HG02678 (cell line): Measurements from ENCODE around the gene KNCN.

ENCODE experiments used
- ATAC-seq: cut with Tn5 transposase; IDR thresholded peaks from one replicate; pipeline ENCODE4 v1.9.1; 2021; ENCODE audit warnings: mild to moderate bottlenecking, moderate library complexity; ENCODE audit not compliant: unreplicated experiment

KNCN gene

DNA sequence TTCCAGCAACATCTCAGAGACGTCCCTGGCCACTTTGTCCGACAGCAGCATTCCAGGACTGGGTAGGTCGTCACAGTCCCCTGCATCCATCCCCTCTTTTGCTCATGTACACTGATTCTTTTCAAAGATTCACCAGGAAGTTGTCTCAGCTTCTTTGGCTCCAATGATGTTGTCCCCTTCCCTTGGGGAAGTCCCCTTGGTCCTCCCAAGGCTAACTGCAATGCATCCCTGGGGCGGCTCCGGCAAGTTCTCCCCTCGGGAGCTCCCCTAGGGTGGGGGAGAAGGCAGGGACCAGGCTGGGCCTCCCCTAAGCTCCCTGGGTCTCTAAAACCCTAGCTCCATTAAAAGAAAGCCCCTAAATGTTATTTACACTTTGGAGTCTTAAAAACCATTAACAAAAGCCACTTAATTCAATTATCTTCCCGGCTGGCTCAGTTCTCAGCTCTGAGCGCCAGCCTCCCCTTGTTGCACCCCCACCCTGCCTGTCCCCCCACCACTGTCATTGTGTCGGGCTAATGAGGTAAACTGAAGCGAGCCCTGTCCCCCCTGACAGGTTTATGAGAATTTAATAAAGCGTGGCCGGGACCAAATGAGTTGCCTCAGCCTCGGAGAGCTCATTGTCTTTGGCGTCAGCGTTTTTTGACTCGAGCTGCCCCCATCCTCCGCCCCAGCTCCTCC is 25.3 kb downstream of the KNCN start:
- ATAC-seq, result no peak

DNA sequence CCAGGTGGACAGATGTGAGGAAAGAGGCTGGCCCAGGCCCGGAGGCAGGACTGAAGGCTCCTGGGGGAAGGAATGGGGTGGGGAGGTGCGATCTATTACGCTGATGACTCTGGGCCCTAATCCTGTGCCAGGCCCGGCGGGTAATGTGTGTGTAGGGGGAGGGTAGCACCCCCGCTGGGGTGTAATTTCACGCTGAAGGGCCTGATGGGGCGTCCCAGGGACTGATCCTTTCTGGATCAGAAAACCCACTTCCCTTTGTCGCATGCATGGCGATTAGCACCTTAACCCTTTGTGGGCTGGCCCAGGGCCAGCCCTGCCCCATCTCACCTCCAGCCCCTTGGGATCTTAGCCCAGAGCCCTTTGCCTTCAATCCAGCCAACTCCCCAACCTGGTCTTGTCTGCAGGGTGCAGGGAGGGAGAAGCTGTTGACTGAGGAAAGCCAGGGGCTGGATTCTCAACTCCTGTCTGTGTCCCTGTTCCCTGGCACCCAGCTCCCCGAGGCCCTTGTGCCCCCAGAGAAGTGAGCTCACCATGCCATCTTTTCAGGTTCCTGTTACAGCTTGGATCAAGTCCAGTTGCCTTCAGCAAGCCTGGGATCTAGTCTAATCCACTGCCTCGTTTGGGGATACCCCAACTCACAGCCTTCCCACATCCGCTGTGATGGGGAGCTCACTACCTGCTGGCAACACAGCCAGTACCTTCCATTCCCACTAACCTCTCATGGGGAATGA is 26.0 kb downstream of the KNCN start:
- no peak for ATAC-seq

DNA sequence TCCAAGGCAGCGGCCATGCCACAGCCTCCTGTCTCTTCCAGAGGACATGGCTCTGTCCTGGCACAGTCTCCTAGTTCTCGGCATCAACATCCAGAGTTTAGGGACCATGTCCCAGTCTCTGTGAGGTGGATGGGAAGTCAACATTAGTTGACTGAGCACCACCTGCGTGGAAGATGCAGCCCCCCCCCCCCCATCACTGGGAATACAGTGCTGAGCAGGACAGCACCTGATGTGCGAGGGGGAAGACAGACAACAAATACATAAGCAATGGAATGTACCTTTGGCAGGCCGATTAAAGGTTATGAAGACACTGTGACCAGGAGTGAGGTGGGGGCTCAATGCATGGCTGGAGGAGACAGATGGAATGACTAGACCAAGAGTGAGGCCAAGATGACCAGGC is 26.6 kb downstream of the KNCN start:
- no peak for ATAC-seq

DNA sequence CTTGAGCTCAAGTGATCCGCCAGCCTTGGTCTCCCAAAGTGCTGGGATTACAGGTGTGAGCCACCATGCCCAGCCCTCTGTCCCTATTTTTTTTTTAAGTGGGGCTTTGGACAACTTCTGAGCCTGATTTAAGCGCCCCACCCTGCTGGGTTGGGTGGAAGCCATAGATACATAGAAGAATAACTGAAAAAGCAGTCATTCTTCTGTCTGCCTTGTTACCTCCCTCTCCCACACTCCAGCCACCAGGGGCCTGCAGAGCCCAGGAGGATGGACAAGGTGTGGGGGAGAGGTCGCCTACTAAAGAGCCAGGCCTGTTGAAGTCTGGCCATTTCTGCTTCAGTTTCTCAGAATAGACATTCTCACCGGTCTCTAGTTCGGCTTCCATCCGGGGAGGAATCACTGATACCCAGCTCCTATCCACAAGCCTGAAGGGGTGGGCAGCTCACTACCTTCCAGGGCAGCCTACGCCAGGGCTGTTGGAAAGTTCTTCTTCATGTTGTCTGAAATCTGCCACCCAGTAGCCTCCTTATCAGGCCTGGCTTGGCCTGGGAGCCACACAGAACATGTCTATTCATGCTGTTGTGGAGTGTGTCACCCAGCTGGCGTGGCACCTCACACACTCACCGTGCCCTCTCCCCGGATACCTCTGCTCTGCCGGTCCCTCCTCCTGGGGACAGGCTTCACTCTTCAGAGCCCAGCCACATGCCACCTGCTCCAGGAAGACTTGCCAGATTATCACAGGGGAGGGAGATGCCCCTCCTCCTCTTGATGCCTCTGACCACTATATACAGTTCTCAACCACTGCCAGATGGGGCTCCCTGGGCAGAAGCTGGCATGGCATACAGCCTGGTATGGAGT is 27.7 kb downstream of the KNCN start:
- no peak for ATAC-seq

DNA sequence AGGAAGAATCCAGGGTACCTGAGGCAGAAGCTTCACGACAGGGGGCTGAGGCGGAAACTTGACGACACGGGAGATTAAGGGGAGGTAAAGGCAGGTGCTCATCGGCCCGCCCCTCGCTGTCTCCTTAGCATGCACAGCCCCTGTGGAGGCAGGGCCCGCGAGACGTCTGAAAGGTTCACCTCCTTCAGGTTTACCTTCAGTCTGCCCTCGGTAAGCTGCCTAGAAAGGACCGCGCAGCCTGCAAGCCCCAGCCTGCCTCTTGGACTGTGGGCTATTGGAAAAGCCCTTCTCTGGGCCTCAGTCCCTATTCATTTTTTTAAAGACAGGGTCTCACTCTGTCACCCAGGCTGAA is 28.5 kb downstream of the KNCN start:
- no peak for ATAC-seq

DNA sequence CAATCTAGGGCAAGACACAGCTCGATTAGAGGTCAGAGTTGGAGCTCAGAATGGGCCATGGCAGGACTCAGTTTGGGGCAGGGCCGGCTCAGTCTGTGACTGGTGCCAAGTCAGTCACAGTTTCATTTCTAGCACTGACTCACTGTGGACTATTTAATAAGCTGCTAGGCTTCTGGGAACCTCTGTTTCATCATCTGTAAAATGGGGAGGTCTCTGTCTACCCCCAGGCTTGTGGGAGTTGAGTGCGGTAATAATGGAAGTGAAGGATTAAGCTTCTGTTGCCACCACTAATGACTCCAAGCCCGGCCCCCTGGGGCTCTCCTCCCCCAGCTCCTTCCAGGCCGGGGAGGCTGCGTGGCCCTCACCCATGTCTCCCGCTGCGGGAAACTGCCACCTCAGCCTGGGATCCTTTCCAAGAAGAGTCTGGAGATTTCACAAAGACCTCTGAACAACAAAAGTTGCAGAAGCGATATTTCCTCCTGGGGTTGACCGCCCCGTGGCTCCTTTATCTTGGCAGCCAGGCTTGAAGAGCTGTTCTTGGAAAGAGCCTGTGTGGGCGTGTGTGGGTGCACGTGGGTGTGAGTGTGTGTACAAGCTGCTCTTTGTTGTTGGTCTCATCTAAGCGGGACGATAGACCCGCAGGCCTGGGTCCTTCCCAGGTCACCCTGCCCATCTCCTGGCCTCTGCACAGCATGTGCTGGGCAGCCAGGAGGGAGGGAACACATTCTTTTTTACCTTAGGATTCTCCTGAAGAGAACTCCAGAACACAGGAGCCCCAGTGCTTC is 29.1 kb downstream of the KNCN start:
- no peak for ATAC-seq

DNA sequence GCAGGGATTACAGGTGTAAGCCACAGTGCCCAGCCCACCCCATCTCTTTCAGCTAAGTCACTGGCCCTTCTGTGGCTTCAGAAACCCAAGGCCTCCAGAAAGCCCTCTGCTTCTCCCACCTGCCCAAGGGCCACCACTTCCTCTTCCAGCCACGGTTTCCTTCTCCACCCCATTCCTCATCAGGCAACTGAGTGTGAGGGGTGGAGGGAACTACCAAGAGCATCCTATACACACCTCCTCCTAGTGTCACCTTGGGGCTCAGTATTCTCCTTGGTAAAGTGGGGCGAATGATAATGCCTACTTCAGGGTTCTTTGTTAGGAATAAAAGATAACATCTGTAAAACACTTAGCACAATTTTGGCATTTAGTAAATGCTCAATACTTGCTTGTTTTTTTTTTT is 30.0 kb downstream of the KNCN start:
- no peak for ATAC-seq

DNA sequence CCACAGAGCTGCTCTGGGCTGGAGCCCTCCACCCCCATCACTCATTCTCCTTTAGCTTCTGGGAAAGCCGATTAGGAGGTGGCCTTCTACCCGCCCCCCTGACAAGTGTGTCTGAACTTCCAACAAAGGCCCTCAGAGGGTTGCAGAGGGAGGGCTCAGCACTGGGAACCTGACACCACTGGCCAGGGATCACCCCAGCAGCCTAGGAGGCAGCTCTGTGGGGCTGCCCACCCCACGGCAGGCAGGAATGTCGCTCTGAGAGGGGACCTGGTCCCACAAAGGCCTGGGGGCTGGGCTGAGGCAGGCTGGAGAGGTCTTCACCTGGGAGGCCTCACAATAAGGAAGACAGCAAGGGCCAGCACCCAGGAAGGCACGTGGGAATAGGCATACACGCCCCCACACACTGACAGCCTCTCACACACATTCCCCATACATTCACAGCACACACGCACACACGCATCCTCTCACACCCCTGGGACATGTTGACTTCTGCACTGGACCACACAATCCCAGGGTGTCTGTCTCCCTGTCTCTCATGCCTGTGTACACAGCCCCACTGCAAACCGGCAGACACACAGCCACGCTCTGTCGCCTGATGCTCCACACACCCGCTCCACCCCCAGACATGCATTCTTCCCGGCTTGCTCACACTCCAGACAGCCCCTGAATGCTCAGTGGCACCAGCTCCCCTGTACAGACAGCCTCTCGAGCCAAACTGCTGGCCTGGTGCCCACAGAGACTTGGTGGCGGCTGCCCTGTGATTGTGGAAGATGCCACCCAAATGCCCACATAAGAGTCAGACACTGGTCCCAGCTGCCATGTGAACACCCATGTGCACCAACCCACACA is 31.2 kb downstream of the KNCN start:
- no peak for ATAC-seq

DNA sequence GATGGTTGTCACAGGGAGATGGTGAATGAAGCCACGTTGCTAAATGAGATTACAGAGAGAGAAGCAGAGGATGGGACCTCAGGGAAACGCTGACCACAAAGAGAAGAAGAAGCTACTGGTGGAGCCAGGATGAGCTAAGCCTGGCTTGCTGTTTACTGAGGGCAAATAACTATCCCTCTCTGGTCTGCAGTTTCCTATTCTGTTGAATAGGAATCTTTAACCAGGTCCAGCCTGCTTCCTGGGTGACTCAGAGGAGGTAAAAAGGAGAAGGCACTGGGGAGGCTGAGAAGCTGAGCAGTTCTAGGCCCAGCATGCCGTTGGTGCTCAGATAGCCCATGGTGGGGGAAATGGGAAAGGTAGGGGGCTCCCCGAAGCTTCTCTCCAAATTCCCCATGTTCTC is 32.2 kb downstream of the KNCN start:
- ATAC-seq, result no peak

DNA sequence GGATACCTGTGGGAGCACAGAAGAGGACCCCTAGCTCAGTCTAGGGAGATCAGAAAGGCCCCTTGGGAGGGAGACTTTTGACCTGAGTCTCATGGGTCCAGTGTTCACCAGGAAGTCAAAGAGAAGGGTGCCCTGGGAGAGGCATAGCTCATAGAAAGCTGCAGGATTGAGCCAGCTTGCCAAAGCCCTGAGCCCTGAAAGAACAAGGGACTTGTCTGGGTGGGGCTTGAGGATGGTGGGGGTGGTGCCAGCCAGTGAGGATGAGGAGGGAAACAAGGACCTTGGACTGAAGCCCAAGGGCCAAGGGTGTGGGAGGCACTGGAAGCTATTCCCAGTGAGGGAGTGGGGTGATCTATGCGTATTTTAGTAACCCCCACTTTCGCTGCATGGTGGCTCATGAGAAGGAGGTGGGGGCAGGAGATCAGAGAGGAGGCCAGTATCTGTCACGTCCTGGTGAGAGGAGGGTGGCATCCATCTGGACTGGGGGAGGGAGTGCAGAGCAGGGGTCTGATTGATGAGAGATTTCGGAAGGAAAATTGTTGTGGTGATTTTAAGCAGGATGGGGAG is 33.4 kb downstream of the KNCN start:
- ATAC-seq, result no peak

DNA sequence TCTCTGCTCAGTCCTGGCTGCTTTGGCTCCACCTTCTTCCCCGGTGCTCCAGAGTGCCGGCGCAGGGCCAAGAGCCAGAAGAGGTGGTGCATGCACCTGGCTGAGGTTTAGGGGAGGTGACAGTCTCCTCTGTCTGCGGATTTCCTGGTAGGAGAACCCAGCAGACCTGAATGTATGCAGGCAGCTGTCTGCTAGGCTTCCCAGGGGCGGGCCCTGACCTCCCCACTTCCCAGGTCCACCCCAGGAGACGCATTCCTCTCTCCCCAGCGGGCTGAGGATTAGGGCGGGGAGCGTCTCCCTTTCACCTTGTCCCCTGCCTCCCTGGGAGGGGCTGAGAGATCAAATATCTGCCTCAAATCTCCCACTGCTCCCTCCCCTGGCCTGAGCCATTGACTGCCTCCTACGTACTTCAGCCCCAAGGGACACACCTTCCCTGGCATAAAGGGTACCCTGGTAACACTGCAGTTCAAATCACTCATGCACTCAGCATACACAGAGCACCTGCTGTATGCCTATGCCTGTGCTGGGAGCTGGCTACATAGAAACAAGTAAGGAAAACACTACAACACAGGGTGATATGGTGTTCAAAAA is 34.3 kb downstream of the KNCN start:
- ATAC-seq, result no peak

DNA sequence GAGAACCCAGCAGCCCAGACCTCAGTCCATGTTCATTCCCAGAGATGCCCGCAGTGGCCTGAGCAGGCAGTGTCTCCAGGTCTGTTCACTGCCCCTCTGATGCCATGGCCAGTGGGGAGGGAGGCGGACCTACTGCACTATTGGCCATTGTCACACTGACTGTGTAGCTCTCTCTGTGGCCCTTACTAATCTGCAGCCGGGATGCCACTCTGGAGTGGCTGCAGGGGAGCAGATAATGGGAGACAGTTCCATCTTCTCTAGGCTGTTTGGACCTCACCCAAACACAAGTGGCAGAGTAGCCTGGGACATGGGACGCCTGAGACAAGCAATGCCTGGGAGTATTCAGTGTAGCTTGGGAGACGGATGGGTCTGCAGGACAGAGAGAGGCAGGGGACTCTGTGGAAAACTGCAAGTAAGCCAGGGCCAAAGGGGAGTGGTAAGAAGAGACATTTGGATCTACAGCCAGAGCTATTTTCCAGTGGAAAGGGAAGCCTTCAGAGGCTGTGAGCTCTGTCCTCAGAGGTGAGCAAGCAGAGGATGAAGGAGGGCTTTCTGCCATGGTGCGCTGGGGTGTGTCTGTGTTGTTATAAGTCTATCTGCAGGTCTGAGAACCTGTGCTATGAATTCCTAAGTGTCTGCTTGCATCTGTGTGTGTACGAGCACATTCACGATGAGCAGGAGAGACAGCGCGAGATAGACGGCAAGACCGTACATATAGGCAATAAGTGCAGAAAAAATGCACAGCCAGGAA is 35.1 kb downstream of the KNCN start:
- ATAC-seq, result no peak

DNA sequence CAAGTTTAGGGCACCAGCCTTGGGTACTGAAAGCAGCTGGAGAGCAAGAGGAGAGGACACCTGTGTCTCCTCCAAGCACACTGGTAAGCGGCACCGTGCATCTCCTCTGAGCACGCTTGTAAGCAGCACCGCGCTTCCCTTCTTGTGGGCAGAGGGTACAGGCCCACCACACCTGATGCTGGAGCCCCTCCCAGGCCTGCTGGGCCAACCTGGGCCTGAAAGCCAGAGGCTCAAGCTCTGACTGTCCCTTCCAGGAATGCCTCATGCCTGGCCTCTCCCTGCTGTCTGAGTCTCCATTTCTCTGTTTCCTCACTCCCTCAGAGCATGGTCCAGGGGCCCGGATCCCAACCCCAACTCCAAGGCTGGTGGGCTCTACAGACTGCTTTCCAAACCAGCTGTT is 35.9 kb downstream of the KNCN start:
- no peak for ATAC-seq

DNA sequence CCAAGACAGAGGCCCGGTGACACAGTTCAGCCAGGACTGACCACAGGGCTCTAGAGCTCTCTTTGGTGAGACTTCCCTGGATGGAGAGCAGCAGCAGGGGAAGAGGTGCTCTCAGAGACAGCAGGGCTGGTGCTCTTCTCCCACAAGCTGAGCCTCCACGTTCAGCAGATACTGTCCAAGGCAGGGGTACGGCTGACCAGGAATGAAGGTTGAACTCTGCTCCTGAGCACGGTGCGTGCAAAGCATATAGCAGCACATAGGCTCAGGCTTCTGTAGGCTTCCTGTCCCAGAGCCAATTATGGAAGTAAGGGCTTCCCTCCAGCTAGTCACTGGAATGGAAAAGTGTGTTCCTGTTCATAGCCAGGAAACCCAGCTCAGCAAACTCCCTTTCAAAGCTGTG is 37.9 kb downstream of the KNCN start:
- ATAC-seq, result no peak

DNA sequence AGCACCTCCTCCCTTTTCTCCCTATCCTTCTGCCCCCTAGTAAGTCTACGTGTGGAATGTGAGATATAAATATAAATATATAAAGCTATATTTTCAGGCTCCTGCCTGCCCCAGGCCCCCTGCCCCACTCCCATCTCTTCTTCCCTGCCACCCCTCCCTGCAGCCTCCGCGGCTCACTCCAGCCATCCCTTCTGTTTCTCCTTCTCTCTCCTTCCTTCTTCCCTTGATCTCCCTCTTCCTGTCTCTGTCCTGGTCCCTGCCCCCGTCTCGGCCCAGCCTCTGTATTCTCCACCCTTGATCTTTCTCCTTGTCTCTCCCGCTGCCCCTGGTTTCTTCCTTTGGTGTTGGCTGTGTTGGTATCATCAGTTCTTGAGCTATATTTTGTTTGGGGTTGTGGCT is 38.7 kb downstream of the KNCN start:
- no peak for ATAC-seq

DNA sequence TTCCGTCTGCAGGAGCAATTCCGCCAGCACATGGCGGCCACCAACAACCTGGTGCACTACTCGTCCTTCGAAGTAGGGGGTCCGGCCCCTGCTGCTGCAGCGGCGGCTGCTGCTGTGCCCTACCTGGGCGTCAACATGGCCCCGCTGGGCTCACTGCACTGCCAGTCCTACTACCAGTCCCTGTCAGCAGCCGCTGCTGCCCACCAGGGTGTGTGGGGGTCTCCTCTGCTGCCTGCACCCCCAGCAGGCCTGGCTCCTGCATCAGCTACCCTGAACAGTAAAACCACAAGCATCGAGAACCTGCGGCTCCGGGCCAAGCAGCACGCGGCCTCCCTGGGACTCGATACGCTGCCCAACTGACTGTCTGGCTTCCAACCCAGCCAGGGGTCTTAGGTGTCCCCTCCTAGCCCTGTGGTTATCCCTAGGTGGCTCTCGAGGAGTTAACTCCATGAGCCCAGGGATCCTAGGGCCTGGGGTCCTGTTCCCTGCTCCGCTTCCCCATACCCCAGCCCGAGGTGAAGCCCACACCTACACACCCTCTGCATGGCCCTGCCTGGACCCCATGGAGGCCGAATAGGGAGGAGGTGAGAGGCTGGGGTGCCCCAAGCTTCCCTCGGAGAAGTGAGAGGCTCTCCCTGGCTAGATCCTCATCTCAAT is 39.2 kb downstream of the KNCN start:
- no peak for ATAC-seq

DNA sequence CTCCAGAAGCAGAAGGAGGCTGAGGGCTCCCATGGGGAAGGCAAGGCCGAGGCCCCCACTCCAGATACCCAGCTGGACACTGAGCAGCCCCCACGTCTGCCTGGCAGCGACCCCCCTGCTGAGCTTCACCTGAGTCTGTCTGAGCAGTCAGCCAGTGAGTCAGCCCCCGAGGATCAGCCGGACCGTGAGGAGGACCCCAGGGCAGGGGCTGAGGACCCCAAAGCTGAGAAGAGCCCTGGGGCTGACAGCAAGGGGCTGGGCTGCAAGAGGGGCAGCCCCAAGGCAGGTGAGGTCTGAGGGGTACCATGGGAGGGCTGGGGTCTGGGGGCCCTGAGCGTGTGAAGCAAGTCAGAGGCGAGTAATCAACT is 40.5 kb downstream of the KNCN start:
- no peak for ATAC-seq

DNA sequence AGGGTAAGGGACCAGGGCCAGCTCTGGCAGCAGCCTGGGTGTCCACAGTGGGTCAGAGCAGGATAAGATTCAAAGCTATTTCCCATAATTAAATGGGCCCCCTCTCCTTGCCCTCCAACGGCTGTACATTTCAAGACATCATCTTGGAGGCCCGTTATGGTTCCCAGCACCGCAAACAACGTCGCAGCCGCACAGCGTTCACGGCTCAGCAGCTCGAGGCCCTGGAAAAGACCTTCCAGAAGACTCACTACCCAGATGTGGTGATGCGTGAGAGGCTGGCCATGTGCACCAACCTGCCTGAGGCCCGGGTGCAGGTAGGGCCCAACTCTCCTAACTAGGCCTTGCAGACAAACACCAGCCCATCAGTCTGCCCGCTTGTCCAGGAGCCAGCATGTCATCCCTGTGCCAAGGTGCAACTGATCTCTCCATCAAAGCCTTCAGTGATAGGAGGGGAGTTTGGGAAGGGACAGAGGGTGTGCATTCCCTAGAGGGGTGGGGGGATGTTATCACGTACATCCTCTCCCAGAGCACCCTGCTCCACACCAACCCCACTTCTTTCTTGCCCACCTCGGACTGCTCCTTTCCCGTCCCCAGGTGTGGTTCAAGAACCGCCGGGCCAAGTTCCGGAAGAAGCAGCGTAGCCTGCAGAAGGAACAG is 41.0 kb downstream of the KNCN start:
- no peak for ATAC-seq
